Activated T-cell treated with anti-CD3 and anti-CD28 coated beads for 1 hour (primary cell): Measurements from ENCODE around the gene LYST.
"Not testable (repeated sequence)": the region's sequence is repeated elsewhere in the genome, so short reads cannot be mapped to it uniquely, and the experiment has no call there.

Source experiments
- DNase-seq: peaks from one replicate; pipeline ENCODE4 v3.0.0-alpha.2; 2020; ENCODE audit warnings: low read depth

LYST gene

DNA sequence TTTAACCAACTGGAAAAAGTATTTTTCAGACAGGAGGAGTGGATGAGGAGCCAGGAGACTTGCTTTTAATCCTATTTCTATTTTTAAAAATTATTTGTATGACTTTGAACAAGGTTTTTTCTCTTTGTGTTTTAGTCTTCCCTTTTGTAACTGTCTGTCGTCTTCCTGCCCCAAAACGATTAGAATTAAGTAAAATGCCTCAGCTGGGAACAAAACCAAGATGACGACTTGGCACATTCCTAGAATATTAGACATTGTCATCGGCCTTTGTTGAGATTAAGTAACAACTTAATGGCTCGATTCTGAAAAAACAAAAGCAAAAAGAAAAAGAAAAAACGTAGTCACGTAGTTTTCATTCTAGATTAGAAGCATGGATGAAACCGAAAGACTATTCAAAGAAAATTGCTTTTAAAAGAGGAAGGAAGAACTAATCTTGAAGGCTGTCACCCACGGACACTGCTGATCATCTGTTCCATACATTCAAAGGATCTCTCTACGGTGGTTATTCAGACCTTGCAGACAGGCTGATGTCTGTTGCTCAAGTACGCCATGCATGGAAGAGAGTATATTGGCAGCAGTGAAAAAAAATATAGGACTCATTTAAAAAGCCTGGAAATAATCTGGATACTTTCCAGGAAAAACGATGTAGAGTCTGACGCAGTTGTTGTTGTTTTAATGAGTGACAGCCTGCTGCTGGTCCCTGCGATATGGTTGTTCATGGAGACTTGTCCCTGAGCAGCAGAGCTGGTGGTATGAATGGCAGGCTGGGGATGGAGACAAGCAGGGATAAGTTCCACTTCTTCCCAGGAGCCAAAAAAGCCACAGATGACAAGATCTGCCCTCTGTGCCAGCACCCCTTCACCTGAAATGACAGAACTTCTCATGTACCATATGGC is 234.0 kb downstream of the LYST start:
- no peak for DNase-seq

- no peak for DNase-seq
Measured at GRCh38 chr1:235631816-235632215, 234.9 kb downstream of the LYST start.

GRCh38 chr1:235628316-235629005 is 238.2 kb downstream of the LYST start:
- no peak for DNase-seq

GRCh38 chr1:235625831-235626230 is 240.9 kb downstream of the LYST start:
- DNase-seq = no peak

GRCh38 chr1:235625340-235625739 is 241.4 kb downstream of the LYST start:
- DNase-seq = no peak

- no peak for DNase-seq
Measured at GRCh38 chr1:235624721-235625333, 241.9 kb downstream of the LYST start.

DNA sequence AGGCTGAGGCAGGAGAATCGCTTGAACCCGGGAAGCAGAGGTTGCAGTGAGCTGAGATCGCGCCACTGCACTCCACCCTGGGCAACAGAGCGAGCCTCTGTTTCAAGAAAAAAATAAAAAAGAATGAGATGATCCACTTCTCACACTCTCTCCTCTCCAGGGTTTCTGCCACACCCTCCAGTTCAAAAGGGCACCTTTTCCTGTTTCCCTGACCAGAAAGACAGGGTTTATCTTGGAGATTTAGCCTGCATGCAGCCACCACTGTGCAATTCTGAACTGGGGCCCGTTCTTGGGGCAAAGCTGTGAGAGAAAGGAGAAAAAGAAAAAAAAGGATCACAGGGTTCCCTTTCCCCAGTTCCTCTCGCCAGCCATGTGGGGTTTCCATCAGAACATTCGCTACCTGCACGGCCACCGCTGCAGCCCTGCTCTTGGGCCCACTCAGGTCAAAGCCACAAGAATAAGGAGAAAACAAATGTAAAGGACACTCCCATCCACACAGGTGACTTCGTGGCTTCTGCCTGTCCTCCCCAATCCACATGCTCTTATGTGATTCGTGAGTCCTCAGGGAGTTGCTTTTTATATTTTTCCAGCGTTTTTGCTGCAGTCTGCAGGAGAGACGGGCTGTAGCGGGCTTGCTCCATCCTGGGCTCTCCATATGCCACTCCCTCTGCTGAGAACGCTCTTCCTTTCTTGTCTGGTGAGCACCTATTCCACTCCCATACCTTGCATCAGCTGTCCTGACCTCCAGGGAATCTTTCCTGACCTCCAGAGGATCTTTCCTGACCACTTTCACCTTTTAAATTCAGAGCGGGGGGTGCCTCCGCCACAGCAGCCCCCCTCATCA is 243.5 kb downstream of the LYST start:
- no peak for DNase-seq

GRCh38 chr1:235619149-235619548 is 247.6 kb downstream of the LYST start:
- DNase-seq = not testable (repeated sequence)

- DNase-seq = no peak
Measured at GRCh38 chr1:235617808-235618207, 248.9 kb downstream of the LYST start.

- no peak for DNase-seq
Measured at GRCh38 chr1:235617140-235617539, 249.6 kb downstream of the LYST start.

DNA sequence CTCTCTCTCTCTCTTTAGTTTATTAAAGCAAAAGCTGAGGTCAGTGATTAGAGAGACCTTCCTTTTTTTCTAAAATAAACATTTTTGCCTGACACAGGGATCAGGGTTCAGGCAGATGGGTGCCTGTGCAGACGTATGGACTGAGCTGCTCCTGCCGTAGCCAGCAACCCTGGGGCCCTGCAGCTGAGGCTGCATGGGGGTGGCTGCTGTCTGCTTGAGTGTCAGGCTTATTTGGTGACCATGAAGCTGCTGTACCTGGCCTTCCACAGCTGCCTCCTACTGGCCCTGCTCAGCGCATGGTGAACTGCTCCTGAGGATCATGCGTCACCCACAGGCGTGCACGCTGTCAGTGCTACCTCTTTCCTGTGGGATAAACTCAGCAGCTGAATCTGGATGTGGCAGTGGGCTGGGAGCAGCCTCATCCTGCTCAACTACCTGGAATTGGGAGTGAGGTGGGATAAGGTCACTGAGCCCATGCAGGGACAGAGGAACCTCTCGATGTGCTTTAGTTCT is 252.2 kb downstream of the LYST start:
- no peak for DNase-seq

DNA sequence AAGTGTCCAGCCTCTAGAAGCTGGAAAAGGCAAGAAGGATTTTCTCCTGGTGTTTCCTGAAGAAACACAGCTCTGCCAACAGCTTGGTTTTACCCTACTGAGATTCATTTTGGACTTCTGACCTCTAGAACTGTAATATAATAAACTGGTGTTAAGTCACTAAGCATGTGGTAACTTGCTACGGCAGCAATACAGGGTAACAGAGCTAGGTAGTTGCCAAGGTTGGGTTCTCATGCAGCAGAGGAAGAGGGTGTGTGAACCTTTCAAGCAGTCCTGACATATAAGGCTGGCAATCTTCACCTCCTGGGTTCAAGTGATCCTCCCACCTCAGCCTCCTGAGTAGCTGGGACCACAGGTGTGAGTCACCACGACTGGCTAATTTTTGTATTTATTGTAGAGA is 253.1 kb downstream of the LYST start:
- DNase-seq = no peak

- DNase-seq = no peak
Measured at GRCh38 chr1:235612761-235613160, 253.9 kb downstream of the LYST start.
